Endothelial cell of hepatic sinusoid (primary cell): Measurements from ENCODE around the gene PCSK6.

Source experiments
- in situ Hi-C: cut with HindIII; loops from 2 replicates; pipeline ENCODE4 v1.10.0; 2017; ENCODE audit warnings: low sequenced_read_pairs

Gene PCSK6

DNA sequence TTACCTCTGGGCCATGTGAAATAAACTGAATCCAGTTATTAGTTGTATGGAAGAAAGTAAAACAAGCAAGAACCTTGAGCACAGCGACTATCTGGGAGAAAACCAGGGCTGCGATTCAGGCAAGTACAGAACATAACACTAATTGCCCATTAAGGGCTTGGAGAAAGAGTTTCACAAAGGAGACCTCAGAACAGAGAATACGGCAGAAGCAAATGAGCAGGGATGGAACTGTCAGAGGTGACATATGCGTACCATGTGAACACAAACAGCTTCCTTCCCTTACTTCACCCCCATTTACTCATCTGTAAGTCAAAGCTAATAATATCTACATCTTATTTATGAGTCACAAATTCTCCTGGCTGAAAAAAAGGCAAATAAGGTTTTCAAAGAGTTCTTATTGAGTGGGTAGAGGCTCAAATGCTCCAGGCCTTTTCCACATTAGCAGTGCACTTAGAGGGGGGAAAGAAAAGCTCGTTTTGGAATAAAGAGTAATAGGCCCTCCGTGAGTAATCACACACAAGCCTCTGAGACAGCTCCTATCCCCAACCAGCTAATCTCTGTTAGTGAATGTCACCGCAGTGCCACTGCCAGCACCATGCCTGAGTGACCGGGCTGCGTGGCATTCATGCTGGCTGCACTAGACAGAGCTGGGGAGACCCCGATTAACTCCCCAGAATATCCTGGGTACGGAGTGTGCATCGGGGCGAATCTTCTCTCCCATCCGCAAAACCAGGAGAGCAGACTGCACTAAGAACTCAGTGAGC, 2.6 kb downstream of the PCSK6 start:
- in situ Hi-C loops, result no loop called here

DNA sequence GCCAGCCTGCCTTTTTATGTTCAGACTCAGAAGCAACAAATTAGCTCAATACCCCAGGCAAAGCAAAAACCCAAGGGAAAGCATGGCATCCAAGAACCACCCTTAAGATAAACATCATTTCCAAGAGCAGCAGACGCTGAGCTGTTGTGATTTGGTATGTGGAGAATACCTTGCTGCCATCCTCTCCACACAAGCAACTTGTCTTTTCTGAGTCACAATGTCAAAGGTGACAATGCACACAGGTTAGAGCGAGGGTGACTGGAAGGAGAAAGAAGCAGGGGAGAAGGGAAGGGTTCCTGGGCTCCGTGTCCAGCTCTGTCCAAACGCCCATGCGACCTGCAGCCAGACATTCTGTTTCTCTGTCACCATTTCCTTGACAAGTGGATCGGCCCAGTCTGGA, 6.0 kb downstream of the PCSK6 start:
- in situ Hi-C loops, result no loop called here

DNA sequence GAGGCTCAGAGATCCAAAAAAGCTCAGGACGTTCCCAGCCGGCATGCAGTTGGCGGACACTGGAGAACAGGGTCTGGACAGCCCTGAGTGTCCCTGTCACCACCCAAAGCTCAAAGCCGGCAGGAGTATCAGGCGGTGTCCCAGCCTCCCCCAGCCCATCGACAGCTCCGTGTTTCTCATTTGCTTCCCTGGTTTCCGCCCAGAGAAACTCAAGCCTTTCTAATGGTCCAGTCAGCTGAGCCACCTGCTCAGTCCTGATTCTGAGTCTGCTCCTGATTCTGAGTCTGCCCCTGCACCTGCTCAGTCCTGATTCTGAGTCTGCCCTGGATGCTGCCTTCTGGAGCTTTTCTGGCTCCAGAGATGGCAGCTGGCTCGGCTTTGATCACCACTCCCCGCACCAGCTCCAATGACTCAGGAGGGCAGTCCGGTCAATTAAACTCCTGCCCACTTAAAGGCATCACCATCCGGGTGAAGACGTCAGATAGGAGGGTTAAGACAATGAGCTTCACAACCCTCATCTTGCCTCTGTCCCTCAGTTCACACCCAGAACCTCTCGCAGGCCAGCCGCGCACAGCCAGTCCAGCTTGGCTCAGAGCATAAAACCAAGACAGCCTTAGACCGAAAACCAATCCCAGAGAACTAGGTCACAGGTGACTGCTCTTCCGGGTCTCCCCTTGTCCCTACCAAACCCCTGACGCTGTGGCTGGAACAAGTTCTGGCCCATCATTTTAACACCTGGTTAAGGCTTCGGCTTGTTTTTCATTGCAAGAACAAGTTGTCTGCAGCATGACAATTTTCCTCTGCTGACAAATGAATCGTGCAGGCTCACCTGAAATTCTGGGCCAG, 6.8 kb downstream of the PCSK6 start:
- in situ Hi-C loops, result no loop called here

GRCh38 chr15:101481917-101482525, 7.5 kb downstream of the PCSK6 start:
- in situ Hi-C loops, result no loop called here

DNA sequence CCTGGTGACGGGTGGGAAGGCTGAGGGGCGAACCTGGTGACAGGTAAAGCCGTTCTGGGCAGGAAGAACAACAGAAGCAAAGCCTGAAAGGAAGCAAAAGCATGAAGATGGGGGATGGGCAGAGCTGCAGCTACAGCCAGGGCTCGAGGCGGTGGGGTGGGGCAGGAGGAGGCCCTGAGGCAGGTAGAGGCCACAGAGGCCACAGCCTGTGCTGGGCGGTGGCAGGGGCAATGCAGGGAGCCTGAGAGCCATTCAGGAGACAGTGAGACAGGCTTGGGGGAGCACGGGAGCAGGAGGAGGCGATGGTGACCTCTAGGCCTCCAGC, 8.2 kb downstream of the PCSK6 start:
- in situ Hi-C loops, result no loop called here

- in situ Hi-C loops, result no loop called here
Observed at GRCh38 chr15:101480613-101481380, 8.7 kb downstream of the PCSK6 start.

- in situ Hi-C loops, result no loop called here
Observed at GRCh38 chr15:101479851-101480612, 9.5 kb downstream of the PCSK6 start.

DNA sequence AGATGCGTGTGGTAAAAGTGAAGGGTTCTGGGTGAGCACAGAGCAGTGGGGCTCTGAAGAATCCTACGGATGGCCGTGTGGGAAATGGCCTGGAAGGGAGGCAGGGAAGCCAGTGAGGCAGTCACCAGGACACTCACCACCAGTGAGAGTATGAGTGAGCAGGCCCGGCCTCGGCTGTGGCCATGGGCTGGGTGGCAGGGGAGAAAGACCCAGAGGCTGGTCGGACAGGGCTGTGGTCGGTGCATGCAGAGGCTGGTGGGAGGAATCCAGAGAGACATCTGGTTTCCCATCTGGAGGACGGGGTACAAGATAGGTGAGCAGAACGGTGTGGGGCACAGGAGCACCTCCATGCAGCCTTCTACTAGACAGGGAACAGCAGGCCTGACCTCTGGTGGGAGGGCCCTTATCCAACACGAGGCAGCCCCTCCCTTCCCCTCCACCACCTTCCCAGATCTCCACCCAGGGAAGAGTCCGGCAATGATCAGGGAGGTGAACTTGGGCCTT, 10.1 kb downstream of the PCSK6 start:
- in situ Hi-C loops, result no loop called here

GRCh38 chr15:101478701-101479341, 10.7 kb downstream of the PCSK6 start:
- in situ Hi-C loops, result no loop called here

- in situ Hi-C loops, result no loop called here
Observed at GRCh38 chr15:101477851-101478362, 11.6 kb downstream of the PCSK6 start.

DNA sequence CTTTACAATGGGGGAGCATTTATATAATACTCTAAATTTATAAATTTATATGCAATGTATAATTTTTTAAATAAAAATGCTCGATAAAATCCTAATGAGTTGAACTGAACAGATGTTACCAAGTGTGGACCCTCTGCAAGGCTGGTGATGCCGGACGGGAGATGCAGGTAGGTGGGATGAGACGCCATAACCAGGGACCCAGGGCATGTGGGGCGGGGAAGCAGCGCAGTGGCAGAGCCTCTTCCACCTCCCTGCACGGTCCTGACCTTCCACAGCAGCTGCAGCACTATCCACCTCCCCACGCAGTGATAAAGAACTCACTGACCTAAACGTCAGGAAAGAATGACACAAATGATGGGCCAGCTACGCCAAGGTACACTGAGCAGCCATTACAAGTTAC, 12.8 kb downstream of the PCSK6 start:
- in situ Hi-C loops, result no loop called here

DNA sequence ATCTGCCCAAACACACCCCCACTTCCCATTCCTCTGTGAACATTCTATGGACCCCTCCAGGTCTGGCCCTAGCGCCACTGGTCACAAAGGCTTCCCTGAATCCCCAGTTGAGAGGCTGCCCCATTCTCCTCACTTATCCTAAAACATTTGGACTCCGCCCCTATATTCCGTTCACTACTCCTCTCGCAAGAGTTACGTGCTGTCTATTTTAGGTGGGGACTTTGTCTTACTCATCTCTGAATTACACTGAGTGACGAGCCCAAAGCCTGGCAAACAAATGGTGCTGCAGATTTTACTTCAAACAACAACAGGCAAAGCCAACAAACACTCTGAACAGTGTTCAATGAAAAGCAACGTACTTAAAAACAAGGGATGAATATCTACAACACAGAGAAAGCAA, 14.5 kb downstream of the PCSK6 start:
- in situ Hi-C loops, result no loop called here

DNA sequence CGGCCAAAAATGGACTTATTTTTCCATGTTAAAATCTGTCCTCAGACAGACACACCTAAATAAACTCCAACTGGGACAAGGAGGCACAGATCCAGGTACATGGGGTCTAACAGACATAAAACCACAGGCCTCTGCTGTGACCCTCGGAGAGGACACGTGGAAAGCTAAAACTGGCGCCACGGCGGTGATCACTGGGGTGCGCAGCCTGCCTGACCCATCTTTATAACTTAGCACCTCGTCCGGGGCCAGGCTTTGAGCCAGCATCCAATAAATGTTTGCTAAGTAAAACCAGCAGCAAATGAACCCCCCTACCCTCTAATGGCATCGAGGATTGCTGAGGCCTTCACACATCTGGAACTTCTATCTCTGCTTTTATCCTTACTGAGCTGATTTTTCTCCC, 15.3 kb downstream of the PCSK6 start:
- in situ Hi-C loops, result no loop called here

GRCh38 chr15:101472033-101472432, 17.5 kb downstream of the PCSK6 start:
- in situ Hi-C loops, result no loop called here

- in situ Hi-C loops, result no loop called here
Observed at GRCh38 chr15:101470548-101471239, 18.8 kb downstream of the PCSK6 start.

DNA sequence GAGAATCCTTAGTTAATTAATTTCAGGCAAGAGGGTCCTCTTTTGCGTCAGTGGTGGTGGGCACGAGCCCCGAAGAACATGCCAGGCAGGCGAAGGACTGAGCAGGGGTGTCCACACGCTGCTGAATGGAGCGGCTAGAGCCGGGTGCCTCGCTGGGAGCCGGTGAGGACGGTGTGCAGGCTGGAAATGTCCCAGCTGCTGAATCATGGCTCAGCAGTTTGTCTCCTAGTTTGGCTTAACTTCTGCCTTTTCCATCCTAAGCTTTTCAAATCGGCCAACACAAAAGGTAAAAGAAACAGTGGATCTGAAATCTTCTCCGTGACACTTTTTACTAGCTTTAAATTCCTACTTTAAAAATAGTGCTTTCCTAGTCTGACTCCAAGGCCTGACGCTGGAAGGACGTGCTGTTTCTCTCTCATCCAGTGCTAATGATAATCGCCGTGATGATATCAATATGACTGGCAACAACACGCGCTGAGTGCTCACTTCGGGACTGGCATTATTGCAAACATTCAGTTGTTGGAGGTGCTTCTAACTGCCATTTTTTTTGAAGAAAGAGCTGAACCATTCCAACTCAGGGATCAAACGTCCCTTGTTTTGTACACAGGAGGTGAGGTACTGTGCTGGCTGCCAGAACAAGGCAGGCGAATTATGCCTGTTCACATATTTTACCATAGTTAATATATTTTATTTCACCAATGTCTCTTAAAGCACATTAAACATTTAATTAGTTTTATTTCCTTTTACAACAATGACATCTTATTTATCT, 19.8 kb downstream of the PCSK6 start:
- in situ Hi-C loops, result no loop called here

DNA sequence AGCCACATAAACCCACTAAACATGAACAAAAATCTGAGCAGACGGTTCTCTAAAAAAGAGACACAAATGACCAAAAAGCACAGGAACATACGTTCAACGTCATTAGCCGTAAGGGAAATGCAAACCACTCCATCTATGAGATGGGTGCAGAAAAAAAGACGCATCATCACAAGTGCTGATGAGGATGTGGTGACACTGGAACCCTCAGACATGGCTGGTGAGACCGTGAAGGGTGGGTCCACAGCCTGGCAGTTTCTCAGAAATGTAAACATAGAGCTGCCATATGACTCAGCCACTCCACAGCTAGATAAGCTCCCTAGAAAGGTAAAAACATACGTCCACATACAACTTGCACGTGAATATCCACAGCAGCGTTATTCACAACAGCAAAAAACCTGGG, 23.3 kb downstream of the PCSK6 start:
- in situ Hi-C loops, result no loop called here

DNA sequence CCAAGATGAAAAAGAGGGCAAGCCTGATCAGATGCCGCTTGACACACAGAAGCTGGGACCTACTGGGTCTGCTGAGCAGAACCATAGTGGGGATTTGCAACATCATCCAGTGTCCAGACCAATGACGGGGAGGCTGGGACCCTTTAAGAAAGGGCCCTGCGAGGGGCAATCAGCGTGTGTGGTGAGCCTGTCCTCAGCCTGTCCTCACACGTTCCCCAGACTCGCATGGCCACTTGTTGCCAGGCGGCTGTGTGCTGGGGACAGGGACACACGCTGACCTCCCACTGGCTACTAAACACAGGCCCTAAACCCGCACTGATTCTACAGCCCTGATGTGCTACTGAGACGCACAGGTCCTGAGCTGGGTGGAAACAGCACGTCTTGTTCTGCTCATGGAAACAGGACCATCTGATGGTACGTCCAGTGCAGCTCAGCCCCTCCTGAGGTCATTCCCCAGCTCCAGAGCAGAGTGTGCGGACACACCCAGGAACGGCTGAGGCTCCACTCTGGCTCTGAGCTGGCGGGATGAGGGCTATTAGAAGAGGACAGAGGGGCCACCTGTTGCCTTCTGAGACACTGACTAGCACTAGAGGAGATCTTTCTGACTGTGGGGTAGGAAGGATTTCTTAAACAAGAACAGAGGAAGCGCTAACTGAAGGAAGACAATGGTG, 24.4 kb downstream of the PCSK6 start:
- in situ Hi-C loops, result no loop called here
